ENCODE data around the gene SNUPN. TPM values are rescaled to one million over a fixed set of nuclear protein-coding genes. Genes with fewer than 3 reads are reported as not detected.

The SNUPN gene
- polyA plus RNA-seq, 1 experiment, result 36.6 TPM

- Histone ChIP-seq H3K4me3 (ENCODE audit: low read depth, low read length) (no peak overlapping the region), H3K27me3 (ENCODE audit: control insufficient read depth, insufficient read depth, low read length) (no peaks in the 10 kb centered on the region), H3K27ac (ENCODE audit: low read depth, low read length) (no peak overlapping the region), H3K9me3 (ENCODE audit: control insufficient read depth, insufficient read depth, low read length) (peaks cover 3% of the 10 kb centered on the region; the same call in 1 of the 2 replicates)
- no peak for DNase-seq (ENCODE audit: low read depth, low spot score)
- ChIA-PET CTCF (no interaction called here), POLR2A (interaction anchor here (0.6 kb wide), 1 partner anchor 17 kb away, joined by 7 read pairs; no protein-coding TSS in a partner anchor)
- no peak for TF ChIP-seq CTCF (IDR thresholded peaks at IDR 0.05; ENCODE audit: low read depth, low read length)
These were observed 18.9 kb upstream of the SNUPN start for GRCh38 chr15:75644376-75644775.

GRCh38 chr15:75641603-75642002 is 16.1 kb upstream of the SNUPN start:
- DNase-seq (ENCODE audit: low read depth, low spot score), result no peak
- Histone ChIP-seq H3K27me3 (ENCODE audit: control insufficient read depth, insufficient read depth, low read length) (no peaks in the 10 kb centered on the region), H3K4me3 (ENCODE audit: low read depth, low read length) (no peak overlapping the region), H3K27ac (ENCODE audit: low read depth, low read length) (no peak overlapping the region), H3K9me3 (ENCODE audit: control insufficient read depth, insufficient read depth, low read length) (peaks cover 3% of the 10 kb centered on the region; the same call in 1 of the 2 replicates)
- TF ChIP-seq CTCF (IDR thresholded peaks at IDR 0.05; ENCODE audit: low read depth, low read length), result no peak
- ChIA-PET CTCF (interaction anchor here (0.8 to 1.6 kb wide), 4 partner anchors 21 to 133 kb away, joined by 3 to 7 read pairs (median 4); no protein-coding TSS in a partner anchor), POLR2A (no interaction called here)

- Histone ChIP-seq H3K4me3 (ENCODE audit: low read depth, low read length) (no peak overlapping the region; the same call in 1 of the 2 replicates), H3K9me3 (ENCODE audit: control insufficient read depth, insufficient read depth, low read length) (peaks cover 3% of the 10 kb centered on the region; the same call in 1 of the 2 replicates), H3K27ac (ENCODE audit: low read depth, low read length) (no peak overlapping the region), H3K27me3 (ENCODE audit: control insufficient read depth, insufficient read depth, low read length) (no peaks in the 10 kb centered on the region)
- no peak for DNase-seq (ENCODE audit: low read depth, low spot score)
- TF ChIP-seq CTCF (IDR thresholded peaks at IDR 0.05; ENCODE audit: low read depth, low read length), result no peak
- CTCF ChIA-PET, result interaction anchor here (0.8 to 1.6 kb wide), 2 partner anchors 43 to 127 kb away, joined by 3 read pairs; no protein-coding TSS in a partner anchor
- POLR2A ChIA-PET, result interaction anchor here (3.5 kb wide), 1 partner anchor 32 kb away, joined by 26 read pairs; no protein-coding TSS in a partner anchor
These were observed 15.6 kb upstream of the SNUPN start for GRCh38 chr15:75641179-75641503.

- Histone ChIP-seq H3K4me3 (ENCODE audit: low read depth, low read length) (peak overlapping the region; percentile 98), H3K27me3 (ENCODE audit: control insufficient read depth, insufficient read depth, low read length) (no peaks in the 10 kb centered on the region), H3K9me3 (ENCODE audit: control insufficient read depth, insufficient read depth, low read length) (peaks cover 3% of the 10 kb centered on the region; the same call in 1 of the 2 replicates), H3K27ac (ENCODE audit: low read depth, low read length) (peak overlapping the region; percentile 85)
- TF ChIP-seq CTCF (IDR thresholded peaks at IDR 0.05; ENCODE audit: low read depth, low read length), result peak; percentile 31
- ChIA-PET CTCF (interaction anchor here (0.8 to 1.6 kb wide), 2 partner anchors 44 to 126 kb away, joined by 3 read pairs; no protein-coding TSS in a partner anchor), POLR2A (interaction anchor here (0.8 to 3.5 kb wide), 8 partner anchors 15 to 189 kb away, joined by 3 to 26 read pairs (median 5); partner anchors contain the start of genes SIN3A and SNUPN)
- DNase-seq (ENCODE audit: low read depth, low spot score), result no peak
These were observed 15.1 kb upstream of the SNUPN start for GRCh38 chr15:75640483-75641178.
